ENCODE data around the gene UMODL1.
"Not testable (repeated sequence)": the region's sequence is repeated elsewhere in the genome, so short reads cannot be mapped to it uniquely, and the experiment has no call there.

GRCh38 chr21:42180001-42180400, 108.9 kb downstream of the UMODL1 start:
- TF ChIP-seq CTCF, POLR2AphosphoS5, POLR2A, EP300 (IDR thresholded peaks at IDR 0.05): not testable (repeated sequence)

Measured in suprapubic skin (tissue), 4 donors.